Activated effector memory CD4-positive, alpha-beta T cell treated with Interleukin-2 at 50 U/mL for 16 hours (primary cell): ENCODE results near the gene CELA1.
A peak's percentile ranks its signal among the peaks of the same experiment; 100 is the strongest.

ENCODE experiments used
- DNase-seq: peaks from one replicate; pipeline ENCODE4 v3.0.0-alpha.2; 2020

The CELA1 gene

DNA sequence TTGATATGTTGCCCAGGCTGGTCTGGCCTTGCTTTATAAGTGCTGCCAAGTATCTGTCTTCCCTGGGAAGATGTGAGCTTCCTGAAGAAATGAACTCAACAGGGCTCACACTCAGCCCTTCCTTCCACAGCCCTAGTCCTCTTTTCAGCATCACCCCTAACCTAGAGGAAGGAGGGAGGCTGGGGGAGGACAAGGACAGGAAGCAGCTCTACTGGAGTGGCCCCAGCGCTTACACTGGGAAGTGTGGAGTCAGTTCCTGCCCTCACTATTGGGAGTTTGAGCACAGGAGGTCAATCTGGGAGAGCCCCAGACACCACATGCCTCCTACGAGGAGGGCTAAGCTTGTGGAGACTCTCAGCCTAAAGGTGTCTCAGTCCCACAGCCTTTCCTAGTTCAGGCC, 27.9 kb upstream of the CELA1 start:
- no peak for DNase-seq

- no peak for DNase-seq
These were observed 26.7 kb upstream of the CELA1 start for GRCh38 chr12:51373187-51373586.

DNA sequence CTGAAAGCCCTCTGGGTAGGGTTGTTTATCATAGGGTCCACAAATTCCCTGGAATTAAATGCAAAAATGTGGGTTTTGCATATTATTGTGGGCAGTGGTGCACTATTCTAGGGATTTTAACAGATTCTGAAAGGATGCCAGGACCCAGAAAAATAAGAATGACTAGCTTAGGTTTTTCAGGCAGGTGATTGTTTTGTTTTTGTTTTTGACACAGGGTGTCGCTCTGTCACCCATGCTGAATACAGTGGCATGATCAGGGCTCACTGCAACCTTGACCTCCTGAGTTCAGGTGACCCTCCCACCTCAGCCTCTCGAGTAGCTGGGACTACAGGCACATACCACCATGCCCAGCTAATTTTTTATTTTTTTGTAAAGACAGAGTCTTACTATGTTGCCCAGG, 25.5 kb upstream of the CELA1 start:
- no peak for DNase-seq

DNA sequence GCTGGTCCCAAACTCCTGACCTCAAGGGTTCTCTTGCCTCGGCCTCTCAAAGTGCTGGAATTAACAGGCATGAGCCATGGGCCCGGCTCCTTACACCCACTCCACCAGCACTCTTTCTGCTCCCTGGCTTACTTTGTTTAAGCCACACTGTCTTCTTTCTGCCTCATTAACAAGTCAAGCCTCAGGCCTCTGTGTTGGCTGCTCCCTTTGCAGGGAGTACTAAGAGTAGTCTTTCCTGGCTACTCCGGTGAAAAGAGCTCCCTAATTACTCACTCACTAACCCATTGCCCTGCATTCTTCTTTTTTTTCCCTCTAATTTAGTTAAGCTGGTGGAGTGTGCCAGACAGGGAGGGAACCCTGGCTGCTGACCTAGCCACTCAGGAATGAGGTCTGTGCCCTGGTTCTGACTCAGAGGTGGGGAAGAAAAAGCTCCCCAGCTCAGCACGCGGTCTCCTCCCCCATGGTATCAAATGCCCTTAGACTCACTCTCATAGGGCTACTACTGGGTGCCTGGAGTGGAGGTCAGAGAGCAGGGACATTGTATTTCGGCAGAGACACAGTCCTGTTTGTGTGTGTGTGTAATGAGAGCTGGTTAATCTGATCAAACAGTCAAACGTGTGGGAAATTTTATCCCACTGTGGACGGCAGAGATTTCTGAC, 24.9 kb upstream of the CELA1 start:
- no peak for DNase-seq

DNA sequence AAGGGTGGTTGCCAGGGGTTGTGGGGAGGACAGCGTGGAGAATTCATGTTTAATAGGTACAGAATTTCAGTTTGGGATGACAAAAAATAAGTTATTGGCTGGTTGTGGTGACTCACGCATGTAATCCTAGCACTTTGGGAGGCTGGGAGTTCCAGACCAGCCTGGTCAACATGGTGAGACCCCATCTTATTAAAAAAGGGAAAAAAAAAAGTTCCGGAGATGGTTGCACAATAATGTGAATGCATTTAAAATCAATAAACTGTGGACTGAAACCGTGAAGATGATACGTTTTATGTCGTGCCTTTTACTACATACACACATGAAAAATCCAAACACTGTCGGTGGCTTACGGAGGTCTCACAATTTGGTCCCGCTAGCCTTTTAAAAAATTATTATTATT, 24.2 kb upstream of the CELA1 start:
- no peak for DNase-seq

DNA sequence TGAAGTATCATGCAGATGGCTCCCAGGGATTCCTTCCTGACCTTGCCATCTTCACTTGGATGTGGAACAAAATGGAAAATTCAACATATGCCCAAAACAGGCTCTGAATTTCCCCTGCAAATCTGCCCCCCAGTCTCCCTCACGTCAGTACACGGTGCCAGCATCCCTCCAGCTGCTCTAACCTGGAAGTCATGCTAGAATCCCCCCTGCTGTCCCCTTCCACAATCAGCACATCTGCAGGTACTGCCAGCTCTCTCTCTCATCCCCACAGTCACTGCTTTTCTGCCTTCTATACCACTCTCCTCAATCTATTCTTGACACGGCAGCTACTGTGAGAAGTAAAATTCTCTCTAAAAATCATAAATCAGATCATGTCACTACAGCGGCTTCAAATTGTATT, 23.1 kb upstream of the CELA1 start:
- no peak for DNase-seq

DNA sequence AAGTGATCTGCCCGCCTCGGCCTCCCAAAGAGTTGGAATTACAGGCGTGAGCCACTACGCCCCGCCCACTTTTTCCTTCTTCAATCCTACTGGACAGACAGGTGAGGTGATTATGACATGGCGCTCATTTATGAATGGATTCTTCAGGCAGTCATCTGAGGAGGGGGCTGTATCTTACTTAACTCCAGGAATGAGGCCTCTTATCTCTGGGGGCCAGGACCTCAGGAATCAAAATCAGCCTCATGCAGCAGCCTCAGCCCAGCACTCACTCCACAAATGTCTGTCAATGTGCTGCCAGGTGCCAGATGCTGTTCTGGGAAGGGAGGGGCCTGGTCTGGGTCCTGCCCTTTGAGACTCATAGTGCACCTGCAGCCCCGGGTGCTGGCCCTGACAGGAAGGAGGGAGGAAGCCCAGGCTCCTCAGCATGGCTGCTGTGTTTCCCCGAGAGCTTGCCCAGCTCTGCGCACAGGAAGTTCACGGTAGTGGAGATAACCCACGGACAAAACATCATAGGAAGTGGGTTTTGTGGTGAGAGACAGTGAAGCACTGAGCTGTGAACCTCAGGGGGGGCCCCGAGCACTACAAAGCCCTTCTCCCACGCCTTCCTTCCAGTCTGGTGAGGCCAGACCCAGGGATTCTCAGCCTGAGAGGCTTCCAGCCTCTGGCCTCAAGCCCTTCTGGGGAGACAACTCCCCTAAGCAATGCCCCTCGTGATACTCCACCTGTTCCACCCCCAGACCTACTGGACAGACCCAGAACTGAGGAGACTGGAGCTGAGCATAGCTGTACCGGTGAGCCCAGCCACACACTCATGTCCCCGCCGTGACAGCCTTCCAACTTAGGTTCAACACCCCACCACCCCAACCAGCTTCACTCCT, 22.4 kb upstream of the CELA1 start:
- peak; percentile 81 for DNase-seq

GRCh38 chr12:51365276-51365675, 18.8 kb upstream of the CELA1 start:
- DNase-seq, result no peak

GRCh38 chr12:51364001-51364400, 17.5 kb upstream of the CELA1 start:
- DNase-seq, result no peak

DNA sequence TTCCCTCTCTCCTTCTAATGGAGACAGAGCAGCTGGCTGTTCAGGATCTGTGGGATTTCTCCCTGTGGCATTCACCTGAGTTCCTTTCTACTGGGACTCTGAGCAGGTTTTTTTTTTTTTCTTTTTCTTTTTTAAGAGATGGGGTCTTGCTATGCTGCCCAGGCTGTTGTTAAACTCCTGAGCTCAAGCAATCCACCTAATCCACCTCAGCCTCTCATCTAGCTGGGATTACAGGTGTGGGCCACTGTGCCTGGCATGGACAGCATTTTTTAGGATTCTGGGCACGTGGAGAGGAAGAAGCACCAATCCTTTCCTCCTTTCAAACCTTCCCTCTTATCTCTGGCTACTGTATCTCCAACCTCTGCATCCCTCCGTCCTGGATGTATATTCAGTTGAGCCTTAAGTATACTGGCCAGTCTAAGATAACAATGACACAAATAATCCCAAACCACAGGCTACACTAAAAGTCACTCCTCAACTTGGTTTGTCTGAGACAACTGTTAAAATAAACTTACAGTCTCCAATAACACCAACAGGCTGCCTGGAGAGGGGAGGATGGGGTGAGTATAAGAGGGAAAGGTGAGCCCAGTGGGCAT, 16.4 kb upstream of the CELA1 start:
- DNase-seq, result no peak

DNA sequence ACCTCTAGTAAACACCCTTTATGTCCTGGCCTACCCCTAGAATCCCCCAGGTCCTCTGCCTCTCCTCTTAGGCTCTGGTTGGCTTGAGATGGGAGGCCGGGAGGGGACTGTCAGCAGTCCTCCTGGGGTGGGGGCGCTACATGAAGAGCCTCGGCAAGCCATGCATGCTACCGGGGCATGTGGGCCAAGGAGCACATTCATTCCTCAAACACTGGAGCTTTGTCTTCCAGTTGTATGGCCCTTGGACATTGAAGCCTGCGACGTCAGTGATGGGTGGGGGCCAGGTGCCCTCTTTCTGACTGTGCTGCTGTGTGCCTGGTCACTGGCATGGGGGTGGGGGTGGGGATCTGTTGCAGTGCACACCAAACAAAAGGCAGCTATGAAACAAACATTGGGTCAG, 15.8 kb upstream of the CELA1 start:
- no peak for DNase-seq

- DNase-seq, result no peak
These were observed 14.9 kb upstream of the CELA1 start for GRCh38 chr12:51361161-51362016.

GRCh38 chr12:51360315-51360714, 13.8 kb upstream of the CELA1 start:
- DNase-seq, result no peak

DNA sequence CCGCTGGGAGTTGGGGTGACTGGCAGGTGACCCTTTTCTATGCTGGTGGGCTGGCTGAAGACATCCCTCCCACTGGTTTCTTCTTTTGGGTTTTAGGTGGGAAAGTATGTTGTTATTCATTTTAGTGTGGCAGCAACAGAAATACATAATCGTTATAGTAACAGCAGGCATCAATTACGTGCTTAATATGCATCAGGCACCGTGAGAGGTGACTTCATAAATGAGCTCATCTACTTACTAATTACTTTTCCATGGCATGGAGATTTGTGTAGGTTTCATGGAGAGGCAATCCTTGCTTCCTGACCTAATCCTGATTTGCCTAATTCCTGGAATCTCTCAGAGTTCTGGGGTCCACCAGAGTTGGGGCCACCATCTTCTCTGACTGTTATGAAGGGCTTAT, 13.4 kb upstream of the CELA1 start:
- DNase-seq, result no peak

DNA sequence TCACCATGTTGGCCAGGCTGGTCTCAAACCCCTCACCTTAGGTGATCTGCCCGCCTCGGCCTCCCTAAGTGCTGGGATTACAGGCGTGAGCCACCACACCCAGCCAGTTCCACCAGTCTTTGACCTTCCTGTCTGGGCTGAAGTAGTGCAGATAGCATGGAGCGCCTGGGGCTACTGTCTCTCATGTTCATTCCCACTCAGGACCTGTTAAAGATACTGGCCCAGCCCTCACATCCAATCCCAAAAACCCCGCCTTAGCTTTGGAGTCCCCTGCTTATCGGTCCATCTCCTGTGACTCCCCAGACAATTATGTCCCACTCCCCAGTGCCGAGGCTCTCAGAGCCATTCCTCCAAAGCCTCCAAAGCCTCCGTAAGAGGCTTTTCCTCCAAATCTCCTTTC, 12.0 kb upstream of the CELA1 start:
- DNase-seq, result no peak

DNA sequence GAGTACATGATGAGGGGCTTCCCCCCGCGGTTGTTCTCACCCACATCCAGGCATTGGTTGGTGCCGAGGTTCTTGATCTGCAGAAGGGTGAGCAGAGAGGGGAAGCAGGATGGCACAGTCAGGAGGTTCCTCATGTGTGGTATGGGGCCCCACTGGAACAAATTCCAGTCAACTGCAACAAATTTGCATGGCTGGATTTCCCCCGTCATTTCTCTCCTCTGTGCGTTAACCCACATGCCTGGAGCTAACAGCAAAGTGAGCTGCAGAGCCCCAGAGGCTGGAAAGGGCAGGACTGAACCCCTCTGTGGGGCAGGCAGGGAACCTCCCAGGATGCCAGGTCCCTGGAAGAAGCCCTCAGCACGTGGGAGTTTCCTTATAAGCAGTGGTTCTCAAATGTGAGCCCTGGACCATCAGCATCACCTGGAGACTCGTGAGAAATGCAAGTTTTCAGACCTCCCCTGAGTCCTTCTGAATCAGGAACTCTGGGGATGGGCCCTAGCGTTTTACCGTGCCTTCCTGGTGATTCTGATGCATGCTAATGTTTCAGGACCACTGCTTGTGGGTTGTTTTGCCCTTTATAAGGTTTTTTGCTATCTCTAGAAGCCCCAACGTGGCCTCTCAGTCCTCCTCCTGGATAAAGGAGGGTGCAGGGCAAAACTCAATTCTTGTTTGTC, 11.0 kb upstream of the CELA1 start:
- no peak for DNase-seq

GRCh38 chr12:51351913-51352532, 5.5 kb upstream of the CELA1 start:
- no peak for DNase-seq

GRCh38 chr12:51349026-51349425, 2.5 kb upstream of the CELA1 start:
- no peak for DNase-seq

DNA sequence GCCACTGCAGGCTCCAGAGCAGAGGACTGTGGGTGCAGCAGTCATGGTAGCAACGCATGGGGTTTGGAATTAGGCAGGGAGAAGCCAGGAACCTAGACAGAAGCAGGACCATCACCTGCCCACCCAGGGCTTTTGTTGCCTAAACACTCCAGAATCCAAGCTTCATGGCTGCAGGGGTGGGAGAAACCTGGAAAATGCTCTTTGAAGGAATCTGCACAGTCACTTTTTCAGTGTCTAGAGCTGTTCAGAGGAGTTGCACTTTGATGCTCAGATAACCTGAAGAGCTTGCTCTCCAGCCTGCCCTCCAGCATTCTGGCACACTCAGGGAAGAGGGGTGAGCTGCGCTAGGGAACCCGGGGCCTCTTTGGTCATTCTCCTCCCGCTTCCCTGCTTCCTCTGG, 1.6 kb upstream of the CELA1 start:
- DNase-seq, result no peak

DNA sequence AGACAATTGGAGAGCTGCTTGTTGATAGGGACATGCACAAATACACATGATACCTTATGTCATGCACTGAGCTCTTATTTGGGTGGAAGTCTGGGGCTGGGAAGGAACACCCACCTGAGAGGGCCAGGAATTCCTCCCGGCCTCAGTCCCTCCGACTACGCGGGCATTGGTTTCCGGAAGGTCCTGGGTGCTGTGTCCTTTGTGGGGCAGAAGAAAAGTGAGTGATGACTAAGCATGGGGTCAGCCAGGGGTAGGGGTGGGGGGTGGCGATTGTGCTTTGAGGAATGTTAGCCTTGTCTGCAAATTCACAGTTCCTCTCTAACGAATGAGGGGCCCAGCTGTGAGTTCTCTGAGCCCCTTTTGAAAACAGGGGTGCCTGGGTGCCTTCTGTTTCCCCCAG, 798 bp downstream of the CELA1 start:
- no peak for DNase-seq

DNA sequence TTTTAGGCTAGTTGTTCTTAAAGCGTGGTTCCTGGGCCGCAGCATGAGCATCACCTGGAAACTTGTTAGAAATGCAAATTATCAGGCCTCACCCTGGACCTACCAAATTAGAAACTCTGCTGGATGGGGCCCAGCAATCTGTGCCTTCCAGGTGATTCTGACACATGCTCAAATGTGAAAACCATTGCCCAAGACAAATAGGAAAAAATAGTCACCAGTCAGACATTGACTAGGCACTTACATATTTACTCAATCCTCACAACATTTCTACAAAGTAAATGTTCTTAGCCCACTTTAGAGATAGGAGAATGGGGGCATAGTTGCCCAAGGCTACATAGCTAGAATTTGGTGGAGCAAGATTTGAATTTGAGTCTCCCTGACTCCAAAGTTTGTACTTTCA, 3.3 kb downstream of the CELA1 start:
- no peak for DNase-seq

GRCh38 chr12:51342416-51342815, 4.1 kb downstream of the CELA1 start:
- no peak for DNase-seq
